SK-N-SH treated with all-trans-retinoic acid at 6 μM for 48 hours (cell line): ENCODE results near the gene CBY2.

Experiments
- ATAC-seq: fragments of 200-7000 bp; cut with Tn5 transposase; 3 replicates; pipeline ENCODE4 v1.9.1; 2020; ENCODE audit warnings: mild to moderate bottlenecking, moderate library complexity
- ARNTL ChIP-seq: fragments of 450-650 bp; formaldehyde crosslinking; IDR thresholded peaks from 2 replicates; pipeline ENCODE4 v1.5.0; 2020; ENCODE audit warnings: low read depth, mild to moderate bottlenecking, moderate library complexity, borderline replicate concordance
- BACH2 ChIP-seq: fragments of 250-450 bp; sonication (Bioruptor Pico); IDR thresholded peaks from 2 replicates; pipeline ENCODE4 v1.9.0; 2021; ENCODE audit warnings: mild to moderate bottlenecking, borderline replicate concordance
- CSDC2 ChIP-seq: fragments of 250-450 bp; sonication (Bioruptor Pico); IDR thresholded peaks from 2 replicates; pipeline ENCODE4 v1.5.0; 2020; ENCODE audit warnings: mild to moderate bottlenecking, moderate library complexity
- ESRRG ChIP-seq: fragments of 250-450 bp; sonication (Bioruptor Pico); IDR thresholded peaks from 2 replicates; pipeline ENCODE4 v1.6.1; 2021; ENCODE audit warnings: mild to moderate bottlenecking
- GLIS3 ChIP-seq: fragments of 250-450 bp; sonication (Bioruptor Pico); IDR thresholded peaks from 2 replicates; pipeline ENCODE4 v1.5.0; 2020; ENCODE audit warnings: mild to moderate bottlenecking, moderate library complexity
- ISL1 ChIP-seq: fragments of 250-450 bp; sonication (Bioruptor Pico); IDR thresholded peaks from 2 replicates; pipeline ENCODE4 v2.1.2; 2022; ENCODE audit warnings: mild to moderate bottlenecking, moderate library complexity
- OSR1 ChIP-seq: fragments of 250-450 bp; sonication (Bioruptor Pico); IDR thresholded peaks from 2 replicates; pipeline ENCODE4 v1.8.0; 2022; ENCODE audit warnings: moderate library complexity, mild to moderate bottlenecking, inconsistent platforms
- PPARA ChIP-seq: fragments of 250-450 bp; sonication (Bioruptor Pico); IDR thresholded peaks from 2 replicates; pipeline ENCODE4 v1.5.0; 2020; ENCODE audit warnings: mild to moderate bottlenecking, borderline replicate concordance
- RARB ChIP-seq: fragments of 250-450 bp; sonication (Bioruptor Pico); IDR thresholded peaks from 2 replicates; pipeline ENCODE4 v1.8.0; 2021; ENCODE audit warnings: mild to moderate bottlenecking, moderate library complexity
- TCF4 ChIP-seq: fragments of 250-450 bp; sonication (Bioruptor Pico); IDR thresholded peaks from 2 replicates; pipeline ENCODE4 v1.8.0; 2021; ENCODE audit warnings: mild to moderate bottlenecking, moderate library complexity, borderline replicate concordance
- TOX ChIP-seq: fragments of 250-450 bp; sonication (Bioruptor Pico); IDR thresholded peaks from 2 replicates; pipeline ENCODE4 v1.8.0; 2021; ENCODE audit warnings: mild to moderate bottlenecking, moderate library complexity, borderline replicate concordance
- ZC3H10 ChIP-seq: fragments of 250-450 bp; sonication (Bioruptor Pico); IDR thresholded peaks from 2 replicates; pipeline ENCODE4 v1.5.1; 2021; ENCODE audit warnings: mild to moderate bottlenecking, moderate library complexity
- ZFP3 ChIP-seq: fragments of 250-450 bp; sonication (Bioruptor Pico); IDR thresholded peaks from 2 replicates; pipeline ENCODE4 v1.5.0; 2020; ENCODE audit warnings: mild to moderate bottlenecking, moderate library complexity
- ZFP30 ChIP-seq: fragments of 450-650 bp; formaldehyde crosslinking; IDR thresholded peaks from 2 replicates; pipeline ENCODE4 v1.5.0; 2022; ENCODE audit warnings: mild to moderate bottlenecking, moderate library complexity
- ZNF70 ChIP-seq: fragments of 450-650 bp; formaldehyde crosslinking; IDR thresholded peaks from 2 replicates; pipeline ENCODE4 v1.5.0; 2020; ENCODE audit warnings: mild to moderate bottlenecking, moderate library complexity
- TF ChIP-seq, protein P1 (sequence below): fragments of 250-450 bp; sonication (Bioruptor Pico); IDR thresholded peaks from 2 replicates; pipeline ENCODE4 v1.8.0; 2020; ENCODE audit warnings: mild to moderate bottlenecking, moderate library complexity, borderline replicate concordance
- TF ChIP-seq, protein P2 (sequence below): fragments of 250-450 bp; sonication (Bioruptor Pico); IDR thresholded peaks from 2 replicates; pipeline ENCODE4 v1.5.0; 2020; ENCODE audit warnings: mild to moderate bottlenecking, moderate library complexity
- TF ChIP-seq, protein P3 (sequence below): fragments of 250-450 bp; sonication (Bioruptor Pico); IDR thresholded peaks from 2 replicates; pipeline ENCODE4 v1.5.1; 2021; ENCODE audit warnings: mild to moderate bottlenecking, moderate library complexity
- TF ChIP-seq, protein P4 (sequence below): fragments of 250-450 bp; sonication (Bioruptor Pico); IDR thresholded peaks from 2 replicates; pipeline ENCODE4 v1.5.1; 2020; ENCODE audit warnings: low read depth, mild to moderate bottlenecking, moderate library complexity
- TF ChIP-seq, protein P5 (sequence below): fragments of 250-450 bp; sonication (Bioruptor Pico); IDR thresholded peaks from 2 replicates; pipeline ENCODE4 v1.8.0; 2021; ENCODE audit warnings: low read depth, mild to moderate bottlenecking, moderate library complexity, borderline replicate concordance

Gene CBY2

DNA sequence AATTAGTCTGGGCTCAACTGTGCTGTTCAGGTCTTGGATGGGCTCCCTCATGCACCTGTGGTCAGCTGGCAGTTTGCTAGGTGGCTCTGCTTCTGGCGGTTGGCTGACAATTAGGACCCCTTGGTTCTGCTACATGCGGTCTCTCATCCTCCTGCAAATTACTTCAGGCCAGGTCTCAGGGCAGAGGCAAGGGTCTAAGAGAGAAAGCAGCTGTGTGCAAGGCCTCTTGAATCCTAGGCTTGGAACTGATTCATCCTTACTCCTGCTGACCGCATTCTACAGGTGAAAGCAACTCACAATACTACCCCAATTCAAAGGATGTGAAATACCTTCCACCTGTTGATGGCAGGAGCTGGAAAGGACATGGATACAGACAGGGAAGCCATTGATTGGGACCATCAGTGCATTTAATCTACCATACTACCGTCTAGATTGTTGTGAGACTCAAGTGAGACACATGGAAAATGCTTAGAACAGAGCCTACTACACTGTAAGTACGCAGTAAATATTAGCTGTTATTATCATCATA lies 19.1 kb downstream of the CBY2 start:
- TF ChIP-seq ISL1 (CRISPR knock-in tag) (no peak), ESRRG (no peak), CSDC2 (no peak), TCF4 (no peak), BACH2 (no peak), PPARA (CRISPR knock-in tag) (no peak), ZNF70 (CRISPR knock-in tag) (no peak), ZFP30 (CRISPR knock-in tag) (no peak), TOX (CRISPR knock-in tag) (no peak), GLIS3 (CRISPR knock-in tag) (no peak), ZFP3 (no peak), ARNTL (CRISPR knock-in tag) (no peak), ZC3H10 (CRISPR knock-in tag) (no peak), RARB (CRISPR knock-in tag) (no peak)
- TF ChIP-seq, protein P1, sequence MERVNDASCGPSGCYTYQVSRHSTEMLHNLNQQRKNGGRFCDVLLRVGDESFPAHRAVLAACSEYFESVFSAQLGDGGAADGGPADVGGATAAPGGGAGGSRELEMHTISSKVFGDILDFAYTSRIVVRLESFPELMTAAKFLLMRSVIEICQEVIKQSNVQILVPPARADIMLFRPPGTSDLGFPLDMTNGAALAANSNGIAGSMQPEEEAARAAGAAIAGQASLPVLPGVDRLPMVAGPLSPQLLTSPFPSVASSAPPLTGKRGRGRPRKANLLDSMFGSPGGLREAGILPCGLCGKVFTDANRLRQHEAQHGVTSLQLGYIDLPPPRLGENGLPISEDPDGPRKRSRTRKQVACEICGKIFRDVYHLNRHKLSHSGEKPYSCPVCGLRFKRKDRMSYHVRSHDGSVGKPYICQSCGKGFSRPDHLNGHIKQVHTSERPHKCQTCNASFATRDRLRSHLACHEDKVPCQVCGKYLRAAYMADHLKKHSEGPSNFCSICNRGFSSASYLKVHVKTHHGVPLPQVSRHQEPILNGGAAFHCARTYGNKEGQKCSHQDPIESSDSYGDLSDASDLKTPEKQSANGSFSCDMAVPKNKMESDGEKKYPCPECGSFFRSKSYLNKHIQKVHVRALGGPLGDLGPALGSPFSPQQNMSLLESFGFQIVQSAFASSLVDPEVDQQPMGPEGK (CRISPR knock-in tag): no peak
- TF ChIP-seq, protein P2, sequence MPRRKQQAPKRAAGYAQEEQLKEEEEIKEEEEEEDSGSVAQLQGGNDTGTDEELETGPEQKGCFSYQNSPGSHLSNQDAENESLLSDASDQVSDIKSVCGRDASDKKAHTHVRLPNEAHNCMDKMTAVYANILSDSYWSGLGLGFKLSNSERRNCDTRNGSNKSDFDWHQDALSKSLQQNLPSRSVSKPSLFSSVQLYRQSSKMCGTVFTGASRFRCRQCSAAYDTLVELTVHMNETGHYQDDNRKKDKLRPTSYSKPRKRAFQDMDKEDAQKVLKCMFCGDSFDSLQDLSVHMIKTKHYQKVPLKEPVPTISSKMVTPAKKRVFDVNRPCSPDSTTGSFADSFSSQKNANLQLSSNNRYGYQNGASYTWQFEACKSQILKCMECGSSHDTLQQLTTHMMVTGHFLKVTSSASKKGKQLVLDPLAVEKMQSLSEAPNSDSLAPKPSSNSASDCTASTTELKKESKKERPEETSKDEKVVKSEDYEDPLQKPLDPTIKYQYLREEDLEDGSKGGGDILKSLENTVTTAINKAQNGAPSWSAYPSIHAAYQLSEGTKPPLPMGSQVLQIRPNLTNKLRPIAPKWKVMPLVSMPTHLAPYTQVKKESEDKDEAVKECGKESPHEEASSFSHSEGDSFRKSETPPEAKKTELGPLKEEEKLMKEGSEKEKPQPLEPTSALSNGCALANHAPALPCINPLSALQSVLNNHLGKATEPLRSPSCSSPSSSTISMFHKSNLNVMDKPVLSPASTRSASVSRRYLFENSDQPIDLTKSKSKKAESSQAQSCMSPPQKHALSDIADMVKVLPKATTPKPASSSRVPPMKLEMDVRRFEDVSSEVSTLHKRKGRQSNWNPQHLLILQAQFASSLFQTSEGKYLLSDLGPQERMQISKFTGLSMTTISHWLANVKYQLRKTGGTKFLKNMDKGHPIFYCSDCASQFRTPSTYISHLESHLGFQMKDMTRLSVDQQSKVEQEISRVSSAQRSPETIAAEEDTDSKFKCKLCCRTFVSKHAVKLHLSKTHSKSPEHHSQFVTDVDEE (CRISPR knock-in tag): no peak
- TF ChIP-seq, protein P3, sequence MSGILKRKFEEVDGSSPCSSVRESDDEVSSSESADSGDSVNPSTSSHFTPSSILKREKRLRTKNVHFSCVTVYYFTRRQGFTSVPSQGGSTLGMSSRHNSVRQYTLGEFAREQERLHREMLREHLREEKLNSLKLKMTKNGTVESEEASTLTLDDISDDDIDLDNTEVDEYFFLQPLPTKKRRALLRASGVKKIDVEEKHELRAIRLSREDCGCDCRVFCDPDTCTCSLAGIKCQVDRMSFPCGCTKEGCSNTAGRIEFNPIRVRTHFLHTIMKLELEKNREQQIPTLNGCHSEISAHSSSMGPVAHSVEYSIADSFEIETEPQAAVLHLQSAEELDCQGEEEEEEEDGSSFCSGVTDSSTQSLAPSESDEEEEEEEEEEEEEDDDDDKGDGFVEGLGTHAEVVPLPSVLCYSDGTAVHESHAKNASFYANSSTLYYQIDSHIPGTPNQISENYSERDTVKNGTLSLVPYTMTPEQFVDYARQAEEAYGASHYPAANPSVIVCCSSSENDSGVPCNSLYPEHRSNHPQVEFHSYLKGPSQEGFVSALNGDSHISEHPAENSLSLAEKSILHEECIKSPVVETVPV (CRISPR knock-in tag): no peak
- TF ChIP-seq, protein P4, sequence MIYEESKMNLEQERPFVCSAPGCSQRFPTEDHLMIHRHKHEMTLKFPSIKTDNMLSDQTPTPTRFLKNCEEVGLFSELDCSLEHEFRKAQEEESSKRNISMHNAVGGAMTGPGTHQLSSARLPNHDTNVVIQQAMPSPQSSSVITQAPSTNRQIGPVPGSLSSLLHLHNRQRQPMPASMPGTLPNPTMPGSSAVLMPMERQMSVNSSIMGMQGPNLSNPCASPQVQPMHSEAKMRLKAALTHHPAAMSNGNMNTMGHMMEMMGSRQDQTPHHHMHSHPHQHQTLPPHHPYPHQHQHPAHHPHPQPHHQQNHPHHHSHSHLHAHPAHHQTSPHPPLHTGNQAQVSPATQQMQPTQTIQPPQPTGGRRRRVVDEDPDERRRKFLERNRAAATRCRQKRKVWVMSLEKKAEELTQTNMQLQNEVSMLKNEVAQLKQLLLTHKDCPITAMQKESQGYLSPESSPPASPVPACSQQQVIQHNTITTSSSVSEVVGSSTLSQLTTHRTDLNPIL (CRISPR knock-in tag): no peak
- TF ChIP-seq, protein P5, sequence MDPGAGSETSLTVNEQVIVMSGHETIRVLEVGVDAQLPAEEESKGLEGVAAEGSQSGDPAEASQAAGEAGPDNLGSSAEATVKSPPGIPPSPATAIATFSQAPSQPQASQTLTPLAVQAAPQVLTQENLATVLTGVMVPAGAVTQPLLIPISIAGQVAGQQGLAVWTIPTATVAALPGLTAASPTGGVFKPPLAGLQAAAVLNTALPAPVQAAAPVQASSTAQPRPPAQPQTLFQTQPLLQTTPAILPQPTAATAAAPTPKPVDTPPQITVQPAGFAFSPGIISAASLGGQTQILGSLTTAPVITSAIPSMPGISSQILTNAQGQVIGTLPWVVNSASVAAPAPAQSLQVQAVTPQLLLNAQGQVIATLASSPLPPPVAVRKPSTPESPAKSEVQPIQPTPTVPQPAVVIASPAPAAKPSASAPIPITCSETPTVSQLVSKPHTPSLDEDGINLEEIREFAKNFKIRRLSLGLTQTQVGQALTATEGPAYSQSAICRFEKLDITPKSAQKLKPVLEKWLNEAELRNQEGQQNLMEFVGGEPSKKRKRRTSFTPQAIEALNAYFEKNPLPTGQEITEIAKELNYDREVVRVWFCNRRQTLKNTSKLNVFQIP (CRISPR knock-in tag): no peak
- ATAC-seq: no peak

DNA sequence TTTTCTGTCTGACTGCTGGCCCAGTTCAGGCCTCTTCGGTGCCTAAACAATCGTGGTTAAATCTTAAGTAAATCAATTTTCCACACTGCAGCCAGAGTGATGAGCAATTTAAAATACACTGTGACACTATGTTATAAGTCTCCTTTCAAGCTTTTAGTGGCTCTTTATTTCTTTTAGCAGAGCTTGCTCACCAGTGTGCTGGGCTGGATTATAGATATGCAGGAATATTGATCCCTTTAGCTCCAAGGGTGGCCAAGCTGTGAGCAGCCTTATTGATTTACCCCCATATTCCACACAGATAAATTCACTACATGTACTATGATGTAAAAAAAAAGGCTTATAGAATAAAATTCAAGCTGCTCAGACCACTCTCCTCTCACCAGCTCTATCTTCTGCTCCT lies 21.7 kb downstream of the CBY2 start:
- no peak for ATAC-seq
- TF ChIP-seq, protein P4 (CRISPR knock-in tag): no peak
- TF ChIP-seq PPARA (CRISPR knock-in tag) (no peak), CSDC2 (no peak), OSR1 (no peak), ESRRG (no peak), ZNF70 (CRISPR knock-in tag) (no peak), RARB (CRISPR knock-in tag) (no peak), TCF4 (no peak)
- TF ChIP-seq, protein P2 (CRISPR knock-in tag): no peak
- TF ChIP-seq, protein P1 (CRISPR knock-in tag): no peak
